ENCODE data around the gene PLCB4.

DNA sequence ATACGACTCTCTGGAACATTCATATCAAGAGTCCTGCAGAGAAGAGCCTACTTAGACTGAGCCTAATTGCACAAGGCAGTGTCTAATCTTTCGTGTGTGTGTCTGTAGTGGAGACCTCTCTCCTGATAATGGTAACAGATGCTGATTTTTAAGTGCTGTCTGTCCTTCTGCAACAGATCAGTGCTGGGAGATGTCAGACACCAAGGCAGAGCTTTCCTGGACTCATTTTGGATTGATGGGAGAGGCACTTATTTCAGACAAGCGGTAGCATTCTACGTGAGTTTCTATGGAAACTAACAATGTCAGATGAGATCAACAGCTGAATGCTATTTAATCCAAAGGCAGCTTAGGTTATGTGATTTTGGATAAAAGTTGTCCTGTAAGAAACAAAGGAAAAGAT lies 167.6 kb downstream of the PLCB4 start:
- TF ChIP-seq, protein P1, sequence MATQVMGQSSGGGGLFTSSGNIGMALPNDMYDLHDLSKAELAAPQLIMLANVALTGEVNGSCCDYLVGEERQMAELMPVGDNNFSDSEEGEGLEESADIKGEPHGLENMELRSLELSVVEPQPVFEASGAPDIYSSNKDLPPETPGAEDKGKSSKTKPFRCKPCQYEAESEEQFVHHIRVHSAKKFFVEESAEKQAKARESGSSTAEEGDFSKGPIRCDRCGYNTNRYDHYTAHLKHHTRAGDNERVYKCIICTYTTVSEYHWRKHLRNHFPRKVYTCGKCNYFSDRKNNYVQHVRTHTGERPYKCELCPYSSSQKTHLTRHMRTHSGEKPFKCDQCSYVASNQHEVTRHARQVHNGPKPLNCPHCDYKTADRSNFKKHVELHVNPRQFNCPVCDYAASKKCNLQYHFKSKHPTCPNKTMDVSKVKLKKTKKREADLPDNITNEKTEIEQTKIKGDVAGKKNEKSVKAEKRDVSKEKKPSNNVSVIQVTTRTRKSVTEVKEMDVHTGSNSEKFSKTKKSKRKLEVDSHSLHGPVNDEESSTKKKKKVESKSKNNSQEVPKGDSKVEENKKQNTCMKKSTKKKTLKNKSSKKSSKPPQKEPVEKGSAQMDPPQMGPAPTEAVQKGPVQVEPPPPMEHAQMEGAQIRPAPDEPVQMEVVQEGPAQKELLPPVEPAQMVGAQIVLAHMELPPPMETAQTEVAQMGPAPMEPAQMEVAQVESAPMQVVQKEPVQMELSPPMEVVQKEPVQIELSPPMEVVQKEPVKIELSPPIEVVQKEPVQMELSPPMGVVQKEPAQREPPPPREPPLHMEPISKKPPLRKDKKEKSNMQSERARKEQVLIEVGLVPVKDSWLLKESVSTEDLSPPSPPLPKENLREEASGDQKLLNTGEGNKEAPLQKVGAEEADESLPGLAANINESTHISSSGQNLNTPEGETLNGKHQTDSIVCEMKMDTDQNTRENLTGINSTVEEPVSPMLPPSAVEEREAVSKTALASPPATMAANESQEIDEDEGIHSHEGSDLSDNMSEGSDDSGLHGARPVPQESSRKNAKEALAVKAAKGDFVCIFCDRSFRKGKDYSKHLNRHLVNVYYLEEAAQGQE (tag by site-specific recombination; IDR thresholded peaks at IDR 0.05) = no peak
- TF ChIP-seq ZNF423 (tag by site-specific recombination; IDR thresholded peaks at IDR 0.05) = no peak
- TF ChIP-seq, protein P2, sequence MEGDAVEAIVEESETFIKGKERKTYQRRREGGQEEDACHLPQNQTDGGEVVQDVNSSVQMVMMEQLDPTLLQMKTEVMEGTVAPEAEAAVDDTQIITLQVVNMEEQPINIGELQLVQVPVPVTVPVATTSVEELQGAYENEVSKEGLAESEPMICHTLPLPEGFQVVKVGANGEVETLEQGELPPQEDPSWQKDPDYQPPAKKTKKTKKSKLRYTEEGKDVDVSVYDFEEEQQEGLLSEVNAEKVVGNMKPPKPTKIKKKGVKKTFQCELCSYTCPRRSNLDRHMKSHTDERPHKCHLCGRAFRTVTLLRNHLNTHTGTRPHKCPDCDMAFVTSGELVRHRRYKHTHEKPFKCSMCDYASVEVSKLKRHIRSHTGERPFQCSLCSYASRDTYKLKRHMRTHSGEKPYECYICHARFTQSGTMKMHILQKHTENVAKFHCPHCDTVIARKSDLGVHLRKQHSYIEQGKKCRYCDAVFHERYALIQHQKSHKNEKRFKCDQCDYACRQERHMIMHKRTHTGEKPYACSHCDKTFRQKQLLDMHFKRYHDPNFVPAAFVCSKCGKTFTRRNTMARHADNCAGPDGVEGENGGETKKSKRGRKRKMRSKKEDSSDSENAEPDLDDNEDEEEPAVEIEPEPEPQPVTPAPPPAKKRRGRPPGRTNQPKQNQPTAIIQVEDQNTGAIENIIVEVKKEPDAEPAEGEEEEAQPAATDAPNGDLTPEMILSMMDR (tag by site-specific recombination; IDR thresholded peaks at IDR 0.05) = no peak
- TF ChIP-seq, protein P3, sequence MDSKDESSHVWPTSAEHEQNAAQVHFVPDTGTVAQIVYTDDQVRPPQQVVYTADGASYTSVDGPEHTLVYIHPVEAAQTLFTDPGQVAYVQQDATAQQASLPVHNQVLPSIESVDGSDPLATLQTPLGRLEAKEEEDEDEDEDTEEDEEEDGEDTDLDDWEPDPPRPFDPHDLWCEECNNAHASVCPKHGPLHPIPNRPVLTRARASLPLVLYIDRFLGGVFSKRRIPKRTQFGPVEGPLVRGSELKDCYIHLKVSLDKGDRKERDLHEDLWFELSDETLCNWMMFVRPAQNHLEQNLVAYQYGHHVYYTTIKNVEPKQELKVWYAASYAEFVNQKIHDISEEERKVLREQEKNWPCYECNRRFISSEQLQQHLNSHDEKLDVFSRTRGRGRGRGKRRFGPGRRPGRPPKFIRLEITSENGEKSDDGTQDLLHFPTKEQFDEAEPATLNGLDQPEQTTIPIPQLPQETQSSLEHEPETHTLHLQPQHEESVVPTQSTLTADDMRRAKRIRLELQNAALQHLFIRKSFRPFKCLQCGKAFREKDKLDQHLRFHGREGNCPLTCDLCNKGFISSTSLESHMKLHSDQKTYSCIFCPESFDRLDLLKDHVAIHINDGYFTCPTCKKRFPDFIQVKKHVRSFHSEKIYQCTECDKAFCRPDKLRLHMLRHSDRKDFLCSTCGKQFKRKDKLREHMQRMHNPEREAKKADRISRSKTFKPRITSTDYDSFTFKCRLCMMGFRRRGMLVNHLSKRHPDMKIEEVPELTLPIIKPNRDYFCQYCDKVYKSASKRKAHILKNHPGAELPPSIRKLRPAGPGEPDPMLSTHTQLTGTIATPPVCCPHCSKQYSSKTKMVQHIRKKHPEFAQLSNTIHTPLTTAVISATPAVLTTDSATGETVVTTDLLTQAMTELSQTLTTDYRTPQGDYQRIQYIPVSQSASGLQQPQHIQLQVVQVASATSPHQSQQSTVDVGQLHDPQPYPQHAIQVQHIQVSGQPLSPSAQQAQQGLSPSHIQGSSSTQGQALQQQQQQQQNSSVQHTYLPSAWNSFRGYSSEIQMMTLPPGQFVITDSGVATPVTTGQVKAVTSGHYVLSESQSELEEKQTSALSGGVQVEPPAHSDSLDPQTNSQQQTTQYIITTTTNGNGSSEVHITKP (tag by site-specific recombination; IDR thresholded peaks at IDR 0.05) = no peak
- no peak for TF ChIP-seq ZNF670 (tag by site-specific recombination; IDR thresholded peaks at IDR 0.05; ENCODE audit: low read depth)
- no peak for TF ChIP-seq ZNF510 (tag by site-specific recombination; IDR thresholded peaks at IDR 0.05; ENCODE audit: insufficient replicate concordance)

Measured in HEK293 (cell line).